Body of pancreas (tissue), 4 donors: ENCODE data around the gene ARMS2. TPM values are rescaled to one million over a fixed set of nuclear protein-coding genes. Genes with fewer than 3 reads are reported as not detected.

ENCODE experiments used
- ATAC-seq: fragments of 150-250 bp; one replicate; pipeline ENCODE4 v1.9.1; 2016
- DNase-seq, 4 donors: peaks; one replicate each; pipeline ENCODE4 v3.0.0-alpha.2; 2019
- H3K27ac ChIP-seq, 4 donors: fragments of 200-600 bp; sonication (generic); 1 replicate in 3 of 4; 2 replicates in 1 of 4; pipeline versions ENCODE4 v1.5.1 to v1.6.1; 2016 to 2019; ENCODE audit warnings: mild to moderate bottlenecking in 1 of 4, mixed read lengths in 1 of 4, moderate library complexity in 1 of 4
- H3K27me3 ChIP-seq, 2 donors: fragments of 200-600 bp; sonication (generic); one replicate each; pipeline ENCODE4 v1.6.0; 2016; ENCODE audit warnings: mild to moderate bottlenecking in 1 of 2
- H3K36me3 ChIP-seq, 2 donors: fragments of 200-600 bp; sonication (generic); replicated peaks in 1 of 2; 2 replicates each; pipeline ENCODE4 v1.5.1; 2016; ENCODE audit warnings: low read depth in 2 of 2; ENCODE audit not compliant: insufficient read depth in 1 of 2
- H3K4me1 ChIP-seq: fragments of 200-600 bp; sonication (generic); one replicate; pipeline ENCODE4 v1.6.0; 2016
- H3K4me3 ChIP-seq, 2 donors: fragments of 200-600 bp; sonication (generic); 1 replicate in 1 of 2; 2 replicates in 1 of 2; pipeline ENCODE4 v1.5.1; 2016 to 2019
- H3K9me3 ChIP-seq, 3 donors: fragments of 200-600 bp; sonication (generic); 1 replicate in 2 of 3; 2 replicates in 1 of 3; pipeline ENCODE4 v1.5.1; 2016
- CTCF ChIP-seq, 7 experiments: fragments of 450-650 bp in 4 of 7; fragments of 200-600 bp in 3 of 7; sonication (generic) in 3 of 7; IDR thresholded peaks; one replicate each; pipeline ENCODE4 v1.5.1; 2016 to 2019; ENCODE audit warnings: antibody characterized with exemption in 7 of 7
- POLR2A ChIP-seq, 3 donors: fragments of 450-650 bp; IDR thresholded peaks; one replicate each; pipeline ENCODE4 v1.6.1; 2016; ENCODE audit warnings: antibody characterized with exemption in 3 of 3, mild to moderate bottlenecking in 2 of 3
- WGBS, 2 donors: methylation state at CpG; one replicate each; pipeline ENCODE4 v1.1.5; 2017; 5-methylcytosine and 5-hydroxymethylcytosine counted together
- intact Hi-C: fragments of 100-400 bp; cut with DNase I; formaldehyde crosslinking; loops from one replicate; pipeline ENCODE4 v1.15.1; 2023
- microRNA-seq, 2 donors: library from miRNA; unstranded; fragments of <30 nt; microRNA quantifications; one replicate each; pipeline ENCODE4, GENCODE V29; 2016; ENCODE audit warnings: borderline number of aligned reads in 2 of 2, borderline replicate concordance in 2 of 2
- small RNA-seq: library from RNA; depleted of rRNA; stranded (forward); fragments of <200 nt; gene quantifications from one replicate; pipeline ENCODE3, GENCODE V24; 2016
- total RNA-seq, 2 donors: library from RNA; depleted of rRNA; stranded (reverse); fragments of >200 nt; gene quantifications; one replicate each; pipeline ENCODE4 v1.1.0, GENCODE V29; 2016

ARMS2 gene
- total RNA-seq, 2 donors from 2014 or later: not detected

- ATAC-seq: peak; percentile 97
- Histone ChIP-seq H3K4me3 (no peak overlapping the region), H3K9me3 (no peaks in the 10 kb centered on the region), H3K4me1 (peaks cover 12% of the 10 kb centered on the region), H3K27me3 (no peaks in the 10 kb centered on the region), H3K27ac (peak overlapping the region in 1 of 4 donors; percentile 25), H3K36me3 (no peaks in the 10 kb centered on the region)
- TF ChIP-seq CTCF (IDR thresholded peaks at IDR 0.05) (no peak), POLR2A (IDR thresholded peaks at IDR 0.05) (no peak)
- WGBS, 2 donors: 31 to 43% methylated on average over 1 to 6 of the region's 6 CpGs
- intact Hi-C loops: no loop called here
- peak; percentile 79 to 91 (median 88) for DNase-seq
Measured at GRCh38 chr10:122504610-122504950, 50.1 kb downstream of the ARMS2 start.

DNA sequence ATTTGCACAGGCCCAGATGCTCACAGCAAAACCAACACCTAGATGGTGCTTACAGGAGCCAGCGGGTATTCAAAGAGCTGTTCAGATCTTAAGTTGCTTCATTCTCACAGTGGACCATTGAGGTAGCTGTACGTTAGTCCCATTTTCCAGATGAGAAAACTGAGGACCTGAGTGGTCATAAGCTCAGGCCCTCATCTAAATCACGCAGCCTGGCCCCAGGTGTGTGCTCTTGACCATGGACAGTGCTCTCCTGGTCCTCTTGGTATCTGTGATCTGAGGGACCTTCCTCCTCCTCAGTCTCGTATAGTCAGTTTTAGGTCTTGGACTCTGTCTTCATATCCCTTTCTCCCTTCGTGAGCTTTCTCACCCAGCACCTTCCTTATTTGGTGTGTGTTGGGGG, 50.6 kb downstream of the ARMS2 start:
- H3K36me3 ChIP-seq: no peaks in the 10 kb centered on the region
- H3K27me3 ChIP-seq: no peaks in the 10 kb centered on the region
- no peak overlapping the region for H3K4me3 ChIP-seq
- no peak for DNase-seq
- ATAC-seq: no peak
- intact Hi-C loops: no loop called here
- H3K9me3 ChIP-seq: no peaks in the 10 kb centered on the region
- peaks cover 12% of the 10 kb centered on the region for H3K4me1 ChIP-seq
- 91 to 97% methylated on average over 5 of the region's 5 CpGs for WGBS, 2 donors
- TF ChIP-seq POLR2A (IDR thresholded peaks at IDR 0.05) (no peak), CTCF (IDR thresholded peaks at IDR 0.05) (no peak)
- H3K27ac ChIP-seq: no peak overlapping the region

GRCh38 chr10:122505885-122506645, 51.6 kb downstream of the ARMS2 start:
- TF ChIP-seq CTCF (IDR thresholded peaks at IDR 0.05) (no peak), POLR2A (IDR thresholded peaks at IDR 0.05) (no peak)
- WGBS, 2 donors: 92 to 93% methylated on average over 8 to 15 of the region's 15 CpGs
- Histone ChIP-seq H3K9me3 (no peaks in the 10 kb centered on the region), H3K27ac (no peak overlapping the region), H3K27me3 (no peaks in the 10 kb centered on the region), H3K4me3 (no peak overlapping the region), H3K4me1 (peaks cover 12% of the 10 kb centered on the region), H3K36me3 (no peaks in the 10 kb centered on the region)
- ATAC-seq (no peak), DNase-seq (no peak)
- intact Hi-C loops: no loop called here

Small RNA genes lying within 50 kb of the gene (microRNA-seq; reads per million reads assigned to microRNA genes)
- gene MIR3941: 0 reads per million in 2 donors

Small RNA genes lying within 50 kb of the gene (small RNA-seq; reads per million reads assigned to genes)
- gene MIR3941: not detected

Other genes starting within 250 kb of the ARMS2 start
- gene BTBD16, start 183.4 kb upstream of the ARMS2 start, total RNA-seq: not detected
- 10 to 100 TPM; 14.2 to 26.5 TPM for gene PLEKHA1, start 79.9 kb upstream of the ARMS2 start, total RNA-seq
- gene HTRA1, start 6.9 kb downstream of the ARMS2 start, total RNA-seq: 10 to 100 TPM; 29.3 to 36.6 TPM
- gene DMBT1, start 106.1 kb downstream of the ARMS2 start, total RNA-seq: under 1 TPM; 0.26 to 0.33 TPM
- not detected for gene C10orf120, start 245.2 kb downstream of the ARMS2 start, total RNA-seq